ENCODE data around the gene NOP56.

- TF ChIP-seq CTCF (IDR thresholded peaks at IDR 0.05) (no peak), POLR2A (IDR thresholded peaks at IDR 0.05) (no peak)
Measured at GRCh38 chr20:2602746-2603145, 49.7 kb upstream of the NOP56 start.

Measured in right lobe of liver (tissue), 4 donors.